PFSK-1 (cell line): Measurements from ENCODE around the gene NXF1.
A peak's percentile ranks its signal among the peaks of the same experiment; 100 is the strongest.

Experiments
- FOXP2 ChIP-seq: optimal IDR thresholded peaks from 2 replicates; pipeline ENCODE3; 2011; ENCODE audit warnings: borderline replicate concordance, control low read depth, inconsistent platforms; ENCODE audit not compliant: insufficient read depth; ENCODE audit errors: extremely low read length, extremely low read depth
- POLR2AphosphoS5 ChIP-seq: IDR thresholded peaks from 2 replicates; pipeline ENCODE4 v1.6.1; 2012; ENCODE audit warnings: low read depth, mild to moderate bottlenecking, control low read depth, low read length, moderate library complexity
- REST ChIP-seq, 2 experiments: IDR thresholded peaks; 2 replicates each; pipeline versions ENCODE4 v1.6.1 to v1.8.0; 2011 to 2012; ENCODE audit warnings: low read depth in 2 of 2, low read length in 2 of 2, control low read depth in 1 of 2, inconsistent platforms in 1 of 2, mild to moderate bottlenecking in 1 of 2, moderate library complexity in 1 of 2; ENCODE audit not compliant: insufficient read depth in 1 of 2
- SIN3A ChIP-seq: IDR thresholded peaks from 2 replicates; pipeline ENCODE4 v1.6.1; 2012; ENCODE audit warnings: mild to moderate bottlenecking, low read length, moderate library complexity, borderline replicate concordance; ENCODE audit not compliant: insufficient read depth
- TAF1 ChIP-seq: IDR thresholded peaks from 2 replicates; pipeline ENCODE4 v1.6.1; 2012; ENCODE audit warnings: low read length, control low read depth, borderline replicate concordance; ENCODE audit not compliant: insufficient read depth

The NXF1 gene

GRCh38 chr11:62851807-62852522, 46.7 kb upstream of the NXF1 start:
- peak; percentile 68 for TF ChIP-seq POLR2AphosphoS5
- TF ChIP-seq FOXP2, result no peak

GRCh38 chr11:62850911-62851806, 45.9 kb upstream of the NXF1 start:
- peak; percentile 74; the same call in 1 of the 2 replicates for TF ChIP-seq POLR2AphosphoS5
- TF ChIP-seq REST (IDR thresholded peaks at IDR 0.05; ENCODE audit: insufficient read depth in 1 of 2, low read depth in 2 of 2, low read length in 2 of 2), result 0 out of 4 replicates have a peak, but pooled peaks of 1 of the 2 experiments have one; percentile 5
- peak; percentile 93; the same call in 1 of the 2 replicates for TF ChIP-seq SIN3A
- TF ChIP-seq TAF1, result no peak
- no peak for TF ChIP-seq FOXP2

- TF ChIP-seq REST (IDR thresholded peaks at IDR 0.05; ENCODE audit: insufficient read depth in 1 of 2, low read depth in 2 of 2, low read length in 2 of 2) (no peak), FOXP2 (no peak), SIN3A (no peak), POLR2AphosphoS5 (no peak), TAF1 (no peak)
Measured at GRCh38 chr11:62847767-62848314, 42.6 kb upstream of the NXF1 start.

- TF ChIP-seq SIN3A (no peak), FOXP2 (no peak), POLR2AphosphoS5 (no peak), TAF1 (no peak), REST (IDR thresholded peaks at IDR 0.05; ENCODE audit: insufficient read depth in 1 of 2, low read depth in 2 of 2, low read length in 2 of 2) (no peak)
Measured at GRCh38 chr11:62846177-62846576, 40.9 kb upstream of the NXF1 start.

- TF ChIP-seq TAF1, result no peak
- TF ChIP-seq POLR2AphosphoS5, result no peak
- TF ChIP-seq REST (IDR thresholded peaks at IDR 0.05; ENCODE audit: insufficient read depth in 1 of 2, low read depth in 2 of 2, low read length in 2 of 2), result no peak
- no peak for TF ChIP-seq SIN3A
- TF ChIP-seq FOXP2, result no peak
Measured at GRCh38 chr11:62844154-62844553, 38.9 kb upstream of the NXF1 start.
